Gastroesophageal sphincter (tissue), 4 donors: ENCODE data around the gene FER. TPM values are rescaled to one million over a fixed set of nuclear protein-coding genes. Genes with fewer than 3 reads are reported as not detected.
"Not testable (repeated sequence)": the region's sequence is repeated elsewhere in the genome, so short reads cannot be mapped to it uniquely, and the experiment has no call there.

Source experiments
- ATAC-seq: fragments of 150-250 bp; one replicate; pipeline ENCODE4 v1.9.1; 2016; ENCODE audit warnings: mild to moderate bottlenecking, moderate library complexity
- H3K27ac ChIP-seq, 4 donors: fragments of 200-600 bp; sonication (generic) in 3 of 4; 1 replicate in 3 of 4; 2 replicates in 1 of 4; pipeline ENCODE4 v1.5.1; 2016 to 2019
- H3K27me3 ChIP-seq: fragments of 200-600 bp; sonication (generic); one replicate; pipeline ENCODE4 v1.5.1; 2019
- H3K36me3 ChIP-seq, 2 donors: fragments of 200-600 bp; sonication (generic); one replicate each; pipeline ENCODE4 v1.5.1; 2019; ENCODE audit warnings: control low read depth in 1 of 2
- H3K4me1 ChIP-seq, 3 donors: fragments of 200-600 bp; sonication (generic); 1 replicate in 2 of 3; 2 replicates in 1 of 3; pipeline ENCODE4 v1.5.1; 2016 to 2019; ENCODE audit warnings: control low read depth in 2 of 3
- H3K4me3 ChIP-seq, 2 donors: fragments of 200-600 bp; sonication (generic); one replicate each; pipeline ENCODE4 v1.5.1; 2019; ENCODE audit warnings: mild to moderate bottlenecking in 1 of 2, moderate library complexity in 1 of 2
- H3K9me3 ChIP-seq, 3 donors: fragments of 200-600 bp; sonication (generic); one replicate each; pipeline ENCODE4 v1.5.1; 2017 to 2019; ENCODE audit warnings: control low read depth in 2 of 3
- EP300 ChIP-seq: sonication (generic); formaldehyde crosslinking; IDR thresholded peaks from one replicate; pipeline ENCODE4 v1.6.1; 2017; ENCODE audit warnings: antibody characterized with exemption, mild to moderate bottlenecking
- POLR2A ChIP-seq, 2 donors: fragments of 450-650 bp; IDR thresholded peaks; one replicate each; pipeline ENCODE4 v1.6.1; 2017; ENCODE audit warnings: antibody characterized with exemption in 2 of 2, mild to moderate bottlenecking in 2 of 2, moderate library complexity in 1 of 2
- POLR2AphosphoS5 ChIP-seq: sonication (generic); formaldehyde crosslinking; IDR thresholded peaks from one replicate; pipeline ENCODE4 v1.6.1; 2017; ENCODE audit warnings: antibody characterized with exemption
- WGBS, 2 donors: methylation state at CpG; one replicate each; pipeline ENCODE4 v1.1.5; 2018; ENCODE audit warnings: low coverage in 1 of 2; 5-methylcytosine and 5-hydroxymethylcytosine counted together
- total RNA-seq, 4 donors: library from RNA; depleted of rRNA; stranded (reverse); fragments of >200 nt; gene quantifications; one replicate each; pipeline ENCODE4 v1.1.0, GENCODE V29; 2016
- TF ChIP-seq, protein P1 (sequence below), 4 experiments: fragments of 200-600 bp in 2 of 4; fragments of 450-650 bp in 2 of 4; sonication (generic) in 1 of 4; IDR thresholded peaks; one replicate each; pipeline ENCODE4 v1.5.1; 2017 to 2019; ENCODE audit warnings: antibody characterized with exemption in 4 of 4, mild to moderate bottlenecking in 2 of 4, moderate library complexity in 2 of 4

Gene FER
- total RNA-seq, 4 donors from 2014 or later = 23.2 to 45.3 (median 32.5) TPM

DNA sequence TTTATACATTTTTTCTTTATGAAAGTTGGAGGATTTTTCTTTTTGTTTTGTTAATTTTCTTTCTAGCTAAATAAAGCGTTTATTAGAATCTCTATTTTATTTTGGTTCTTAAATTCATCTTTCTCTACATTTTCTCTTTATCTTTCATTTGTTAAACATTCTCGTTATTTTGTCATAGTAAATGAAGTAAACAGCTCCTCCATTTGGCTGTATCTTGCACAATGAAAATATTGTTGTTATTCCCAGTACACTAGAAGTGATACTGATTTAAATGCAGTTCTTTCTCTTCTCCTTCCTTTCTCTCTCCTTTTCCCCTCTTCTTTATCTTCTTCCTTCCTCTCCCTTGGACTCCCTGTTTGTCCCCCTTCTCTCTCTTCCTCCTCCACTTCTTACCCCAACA, 88.8 kb downstream of the FER start:
- H3K9me3 ChIP-seq = no peaks in the 10 kb centered on the region
- 93% methylated on average over 2 of the region's 2 CpGs; no CpG with 5 or more reads in 1 of the 2 donors for WGBS, 2 donors
- H3K4me3 ChIP-seq = no peak overlapping the region
- H3K4me1 ChIP-seq = no peaks in the 10 kb centered on the region
- H3K27me3 ChIP-seq = no peaks in the 10 kb centered on the region
- H3K27ac ChIP-seq = no peak overlapping the region
- TF ChIP-seq, protein P1, sequence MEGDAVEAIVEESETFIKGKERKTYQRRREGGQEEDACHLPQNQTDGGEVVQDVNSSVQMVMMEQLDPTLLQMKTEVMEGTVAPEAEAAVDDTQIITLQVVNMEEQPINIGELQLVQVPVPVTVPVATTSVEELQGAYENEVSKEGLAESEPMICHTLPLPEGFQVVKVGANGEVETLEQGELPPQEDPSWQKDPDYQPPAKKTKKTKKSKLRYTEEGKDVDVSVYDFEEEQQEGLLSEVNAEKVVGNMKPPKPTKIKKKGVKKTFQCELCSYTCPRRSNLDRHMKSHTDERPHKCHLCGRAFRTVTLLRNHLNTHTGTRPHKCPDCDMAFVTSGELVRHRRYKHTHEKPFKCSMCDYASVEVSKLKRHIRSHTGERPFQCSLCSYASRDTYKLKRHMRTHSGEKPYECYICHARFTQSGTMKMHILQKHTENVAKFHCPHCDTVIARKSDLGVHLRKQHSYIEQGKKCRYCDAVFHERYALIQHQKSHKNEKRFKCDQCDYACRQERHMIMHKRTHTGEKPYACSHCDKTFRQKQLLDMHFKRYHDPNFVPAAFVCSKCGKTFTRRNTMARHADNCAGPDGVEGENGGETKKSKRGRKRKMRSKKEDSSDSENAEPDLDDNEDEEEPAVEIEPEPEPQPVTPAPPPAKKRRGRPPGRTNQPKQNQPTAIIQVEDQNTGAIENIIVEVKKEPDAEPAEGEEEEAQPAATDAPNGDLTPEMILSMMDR (IDR thresholded peaks at IDR 0.05) = no peak
- TF ChIP-seq EP300 (no peak), POLR2A (IDR thresholded peaks at IDR 0.05) (no peak)
- peaks cover 0 to 18% of the 10 kb centered on the region in 2 donors for H3K36me3 ChIP-seq
- no peak for ATAC-seq

DNA sequence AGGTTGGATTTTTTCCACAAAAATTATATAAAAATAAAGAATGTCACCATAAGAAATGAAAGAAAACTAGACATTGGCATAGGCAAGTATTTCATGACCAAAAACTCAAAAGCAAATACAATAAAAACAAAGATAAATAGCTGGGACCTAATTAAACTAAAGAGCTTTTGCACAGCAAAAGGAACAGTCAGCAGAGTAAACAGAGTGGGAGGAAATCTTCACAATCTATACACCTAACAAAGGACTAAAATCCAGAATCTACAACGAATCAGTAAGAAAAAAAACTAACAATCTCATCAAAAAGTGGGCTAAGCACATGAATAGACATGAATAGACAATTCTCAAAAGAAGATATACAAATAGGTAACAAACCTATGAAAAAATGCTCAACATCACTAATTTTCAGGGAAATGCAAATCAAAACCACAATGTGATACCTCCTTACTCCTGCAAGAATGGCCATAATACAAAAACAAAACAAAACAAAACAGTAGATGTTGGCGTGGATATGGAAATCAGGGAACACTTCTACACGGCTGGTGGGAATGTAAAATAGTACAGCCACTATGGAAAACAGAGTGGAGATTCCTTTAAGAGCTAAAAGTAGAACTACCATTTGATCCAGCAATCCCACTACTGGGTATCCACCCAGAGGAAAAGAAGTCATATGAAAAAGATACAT, 94.7 kb downstream of the FER start:
- 86 to 87% methylated on average over 2 to 3 of the region's 3 CpGs for WGBS, 2 donors
- H3K27ac ChIP-seq, ATAC-seq, H3K27me3 ChIP-seq, H3K9me3 ChIP-seq, H3K4me1 ChIP-seq, H3K4me3 ChIP-seq: not testable (repeated sequence)
- peaks cover 0 to 20% of the 10 kb centered on the region in 2 donors for H3K36me3 ChIP-seq

DNA sequence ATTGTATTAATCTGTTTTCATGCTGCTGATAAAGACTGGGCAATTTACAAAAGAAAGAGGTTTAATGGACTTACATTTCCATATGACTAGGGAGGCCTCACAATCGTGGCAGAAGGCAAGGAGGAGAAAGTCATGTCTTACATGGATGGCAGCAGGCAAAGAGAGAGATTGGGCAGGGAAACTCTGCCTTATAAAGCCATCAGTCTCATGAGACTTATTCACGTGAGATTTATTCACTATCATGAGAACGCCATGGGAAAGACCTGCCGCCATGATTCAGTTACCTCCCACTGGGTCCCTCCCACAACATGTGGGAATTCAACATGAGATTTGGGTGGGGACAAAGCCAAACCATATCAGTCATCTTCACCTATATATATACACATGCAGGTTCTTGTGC, 103.4 kb downstream of the FER start:
- not testable (repeated sequence) for H3K4me1 ChIP-seq, H3K4me3 ChIP-seq, H3K9me3 ChIP-seq, H3K36me3 ChIP-seq, H3K27ac ChIP-seq, ATAC-seq, H3K27me3 ChIP-seq
- WGBS, 2 donors = 93 to 100% methylated on average over 3 to 4 of the region's 4 CpGs

DNA sequence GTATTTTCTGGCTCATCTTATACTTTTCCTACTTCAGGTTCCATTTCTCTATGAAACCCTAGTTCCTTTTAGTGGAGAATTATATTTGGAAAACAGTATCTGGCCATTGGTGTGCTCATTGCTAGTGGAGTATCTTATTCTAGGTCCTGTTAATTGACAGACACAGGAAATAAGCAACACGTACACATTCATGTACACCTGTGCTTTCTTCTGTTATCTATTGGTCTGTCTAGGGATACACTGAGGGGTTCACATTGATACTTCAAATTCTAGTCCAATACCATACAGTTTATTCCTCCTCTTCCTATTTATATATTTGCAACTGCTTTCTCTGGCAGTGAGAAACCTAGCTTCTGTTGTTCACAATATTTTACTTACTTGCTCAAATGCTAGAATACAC, 110.2 kb downstream of the FER start:
- 70 to 75% methylated on average over 1 of the region's 1 CpG for WGBS, 2 donors
- no peak for TF ChIP-seq POLR2A (IDR thresholded peaks at IDR 0.05)
- TF ChIP-seq EP300 = no peak
- TF ChIP-seq, protein P1 (IDR thresholded peaks at IDR 0.05) = no peak
- TF ChIP-seq POLR2AphosphoS5 = no peak
- Histone ChIP-seq H3K27ac (no peak overlapping the region), H3K4me1 (no peaks in the 10 kb centered on the region), H3K27me3 (no peaks in the 10 kb centered on the region), H3K9me3 (no peaks in the 10 kb centered on the region), H3K36me3 (no peaks in the 10 kb centered on the region), H3K4me3 (no peak overlapping the region)
- no peak for ATAC-seq

DNA sequence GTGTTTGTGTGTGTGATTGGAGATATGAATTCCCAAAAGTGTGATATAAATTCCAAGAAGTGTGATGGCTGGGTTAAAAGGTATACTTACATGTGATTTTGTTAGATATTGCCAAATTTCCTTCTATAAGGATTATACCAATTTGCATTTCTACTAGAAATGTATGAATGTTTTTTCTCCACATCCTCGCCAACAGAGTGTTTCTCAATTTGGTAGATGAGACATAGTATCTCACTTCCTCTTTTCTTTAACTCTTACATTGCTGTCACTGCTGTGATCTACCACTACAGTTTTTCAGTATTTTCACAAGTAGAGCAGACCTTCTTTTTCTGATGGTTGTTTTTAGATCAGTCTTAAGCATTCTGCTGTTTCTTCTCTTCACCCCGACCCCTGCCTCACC, 111.3 kb downstream of the FER start:
- no peak for ATAC-seq
- TF ChIP-seq EP300 (no peak), POLR2AphosphoS5 (no peak), POLR2A (IDR thresholded peaks at IDR 0.05) (no peak)
- TF ChIP-seq, protein P1 (IDR thresholded peaks at IDR 0.05) = no peak
- H3K36me3 ChIP-seq = no peaks in the 10 kb centered on the region
- no peak overlapping the region for H3K4me3 ChIP-seq
- no peaks in the 10 kb centered on the region for H3K27me3 ChIP-seq
- H3K4me1 ChIP-seq = no peaks in the 10 kb centered on the region
- no peaks in the 10 kb centered on the region for H3K9me3 ChIP-seq
- 25 to 57% methylated on average over 1 of the region's 2 CpGs for WGBS, 2 donors
- H3K27ac ChIP-seq = no peak overlapping the region

DNA sequence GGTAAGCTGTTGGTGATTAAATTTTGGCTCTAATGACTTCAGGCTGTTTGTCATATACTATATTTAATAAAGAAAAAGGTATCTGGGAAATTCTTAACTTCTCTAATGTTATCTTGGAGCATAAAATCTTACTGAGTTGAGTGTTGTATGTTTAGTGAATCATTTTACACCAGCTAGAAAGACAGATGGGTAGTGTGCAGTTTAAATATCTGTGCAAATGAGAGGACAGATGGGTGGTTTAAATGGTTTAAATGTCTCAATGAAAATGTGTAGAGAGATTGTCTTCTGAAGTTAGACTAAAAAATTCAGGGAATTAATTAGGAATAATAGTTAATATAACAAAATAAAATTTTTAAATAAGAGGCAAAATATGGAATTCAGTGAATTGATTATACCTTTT, 114.5 kb downstream of the FER start:
- H3K4me1 ChIP-seq = no peaks in the 10 kb centered on the region
- TF ChIP-seq POLR2A (IDR thresholded peaks at IDR 0.05) = no peak
- TF ChIP-seq POLR2AphosphoS5 = no peak
- no peak for TF ChIP-seq EP300
- TF ChIP-seq, protein P1 (IDR thresholded peaks at IDR 0.05) = no peak
- no peak for ATAC-seq
- H3K27ac ChIP-seq = no peak overlapping the region
- H3K27me3 ChIP-seq = no peaks in the 10 kb centered on the region
- no peak overlapping the region for H3K4me3 ChIP-seq
- no peaks in the 10 kb centered on the region for H3K36me3 ChIP-seq
- H3K9me3 ChIP-seq = no peaks in the 10 kb centered on the region

DNA sequence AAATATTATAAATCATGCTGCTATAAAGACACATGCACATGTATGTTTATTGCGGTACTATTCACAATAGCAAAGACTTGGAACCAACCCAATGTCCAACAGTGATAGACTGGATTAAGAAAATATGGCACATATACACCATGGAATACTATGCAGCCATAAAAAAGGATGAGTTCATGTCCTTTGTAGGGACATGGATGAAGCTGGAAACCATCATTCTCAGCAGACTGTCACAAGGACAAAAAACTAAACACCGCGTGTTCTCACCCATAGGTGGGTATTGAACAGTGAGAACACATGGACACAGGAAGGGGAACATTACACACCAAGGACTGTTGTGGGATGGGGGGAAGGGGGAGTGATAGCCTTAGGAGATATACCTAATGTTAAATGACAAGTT, 118.4 kb downstream of the FER start:
- H3K27me3 ChIP-seq, H3K9me3 ChIP-seq, H3K4me3 ChIP-seq, H3K27ac ChIP-seq, ATAC-seq, H3K4me1 ChIP-seq: not testable (repeated sequence)
- 97 to 100% methylated on average over 3 of the region's 3 CpGs for WGBS, 2 donors
- H3K36me3 ChIP-seq = peaks cover 0 to 21% of the 10 kb centered on the region in 2 donors
